ENCODE results near the gene AUTS2.

GRCh38 chr7:70612811-70613210 lies 1014.5 kb downstream of the AUTS2 start:
- TF ChIP-seq SP2 (tag by site-specific recombination; IDR thresholded peaks at IDR 0.05) (no peak), ZBTB1 (tag by site-specific recombination; IDR thresholded peaks at IDR 0.05) (no peak), ZNF549 (tag by site-specific recombination; IDR thresholded peaks at IDR 0.05) (no peak), ZNF624 (tag by site-specific recombination; IDR thresholded peaks at IDR 0.05) (no peak), FEZF1 (tag by site-specific recombination; IDR thresholded peaks at IDR 0.05) (peak; percentile 68), CTCF (tag by site-specific recombination; IDR thresholded peaks at IDR 0.05) (no peak), ZNF747 (tag by site-specific recombination; IDR thresholded peaks at IDR 0.05) (no peak), HIC1 (tag by site-specific recombination; IDR thresholded peaks at IDR 0.05) (no peak), PRDM6 (tag by site-specific recombination; IDR thresholded peaks at IDR 0.05) (no peak), YY1 (tag by site-specific recombination; IDR thresholded peaks at IDR 0.05) (no peak)
